Hepatocyte (in vitro differentiated cells): ENCODE results near the gene YTHDC2. TPM values are rescaled to one million over a fixed set of nuclear protein-coding genes. Genes with fewer than 3 reads are reported as not detected.
"Not testable (repeated sequence)": the region's sequence is repeated elsewhere in the genome, so short reads cannot be mapped to it uniquely, and the experiment has no call there.

Experiments used
- DNase-seq: peaks from one replicate; pipeline ENCODE4 v3.0.0-alpha.2; 2016; ENCODE audit warnings: low spot score
- H2AFZ ChIP-seq: fragments of 200-600 bp; sonication (generic); 2 replicates; pipeline ENCODE4 v1.6.0; 2016; ENCODE audit warnings: antibody characterized with exemption, mild to moderate bottlenecking
- H3K27ac ChIP-seq: fragments of 200-600 bp; sonication (generic); 2 replicates; pipeline ENCODE4 v1.5.1; 2016; ENCODE audit warnings: mild to moderate bottlenecking
- H3K27me3 ChIP-seq: fragments of 200-600 bp; sonication (generic); 2 replicates; pipeline ENCODE4 v1.6.1; 2016
- H3K36me3 ChIP-seq: fragments of 200-600 bp; sonication (generic); replicated peaks from 2 replicates; pipeline ENCODE4 v1.5.1; 2016; ENCODE audit warnings: low read depth; ENCODE audit not compliant: insufficient read depth
- H3K4me1 ChIP-seq: fragments of 200-600 bp; sonication (generic); 2 replicates; pipeline ENCODE4 v1.5.1; 2016; ENCODE audit warnings: mild to moderate bottlenecking, moderate library complexity; ENCODE audit not compliant: insufficient read depth
- H3K4me2 ChIP-seq: fragments of 200-600 bp; sonication (generic); 2 replicates; pipeline ENCODE4 v1.6.0; 2016
- H3K4me3 ChIP-seq: fragments of 200-600 bp; sonication (generic); 2 replicates; pipeline ENCODE4 v1.5.1; 2016; ENCODE audit warnings: mild to moderate bottlenecking
- H3K79me2 ChIP-seq: fragments of 200-600 bp; sonication (generic); 2 replicates; pipeline ENCODE4 v1.6.0; 2017; ENCODE audit warnings: mild to moderate bottlenecking
- H3K9me2 ChIP-seq: fragments of 200-600 bp; sonication (generic); replicated peaks from 2 replicates; pipeline ENCODE4 v1.6.0; 2017; ENCODE audit warnings: mild to moderate bottlenecking; ENCODE audit not compliant: insufficient read depth
- H3K9me3 ChIP-seq: fragments of 200-600 bp; sonication (generic); 2 replicates; pipeline ENCODE4 v1.5.1; 2016; ENCODE audit warnings: low read depth, mild to moderate bottlenecking
- H4K20me1 ChIP-seq: fragments of 200-600 bp; sonication (generic); 2 replicates; pipeline ENCODE4 v1.6.0; 2016; ENCODE audit warnings: mild to moderate bottlenecking; ENCODE audit not compliant: insufficient read depth, poor library complexity, severe bottlenecking
- EZH2 ChIP-seq: fragments of 200-600 bp; sonication (generic); IDR thresholded peaks from 2 replicates; pipeline ENCODE4 v1.6.1; 2016; ENCODE audit warnings: antibody characterized with exemption, mild to moderate bottlenecking, borderline replicate concordance
- EZH2phosphoT487 ChIP-seq: fragments of 200-600 bp; sonication (generic); IDR thresholded peaks from one replicate; pipeline ENCODE4 v1.6.1; 2018; ENCODE audit warnings: antibody characterized with exemption, mild to moderate bottlenecking, low read depth, moderate library complexity; ENCODE audit not compliant: unreplicated experiment, severe bottlenecking
- WGBS: methylation state at CpG from one replicate; pipeline ENCODE4 v1.1.6; 2016; ENCODE audit warnings: low lambda C conversion rate; ENCODE audit errors: missing lambda C conversion rate; 5-methylcytosine and 5-hydroxymethylcytosine counted together
- polyA plus RNA-seq: library from polyadenylated mRNA; unstranded; fragments of >200 nt; fragmentation: Nextera tagmentation; extraction: Ambion mirVana; gene quantifications from 2 replicates; pipeline ENCODE4 v1.2.1, GENCODE V29; 2016
- total RNA-seq: library from RNA; depleted of rRNA; stranded (reverse); fragments of >200 nt; gene quantifications from 2 replicates; pipeline ENCODE4 v1.2.3, GENCODE V29; 2014
- TF ChIP-seq, protein P1 (sequence below): fragments of 200-600 bp; sonication (generic); IDR thresholded peaks from 2 replicates; pipeline ENCODE4 v1.5.1; 2016; ENCODE audit warnings: antibody characterized with exemption, mild to moderate bottlenecking; ENCODE audit not compliant: poor library complexity

YTHDC2 gene
- total and polyA plus RNA-seq, 2 experiments from 2014 or later, result 9.1 to 26.3 TPM

DNA sequence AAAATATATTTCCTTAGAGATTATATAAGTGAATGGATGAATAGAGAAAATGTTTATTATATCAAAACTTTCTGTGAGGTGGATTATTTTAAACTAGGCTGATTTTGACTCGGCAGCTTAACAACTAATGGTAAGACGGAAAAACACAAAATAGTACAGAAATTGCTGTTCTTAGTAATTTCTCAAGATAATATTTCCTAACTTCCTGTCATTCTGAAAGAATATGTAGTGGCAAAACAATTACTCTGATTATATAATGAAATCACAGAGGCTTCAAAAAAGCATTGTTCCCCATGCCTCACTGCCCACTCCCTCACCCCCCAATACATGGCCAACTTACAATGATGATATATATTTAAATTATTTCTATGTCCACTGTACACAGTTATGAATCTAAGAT, 85.4 kb downstream of the YTHDC2 start:
- Histone ChIP-seq H3K4me2 (no peak overlapping the region), H2AFZ (no peak overlapping the region), H3K27ac (no peak overlapping the region), H3K79me2 (no peaks in the 10 kb centered on the region), H3K27me3 (no peaks in the 10 kb centered on the region), H3K4me1 (no peaks in the 10 kb centered on the region), H3K9me3 (no peaks in the 10 kb centered on the region), H3K36me3 (no peaks in the 10 kb centered on the region), H4K20me1 (no peaks in the 10 kb centered on the region), H3K9me2 (no peaks in the 10 kb centered on the region), H3K4me3 (no peak overlapping the region)
- DNase-seq, result no peak
- 99% methylated on average over 2 of the region's 2 CpGs for WGBS
- TF ChIP-seq, protein P1, sequence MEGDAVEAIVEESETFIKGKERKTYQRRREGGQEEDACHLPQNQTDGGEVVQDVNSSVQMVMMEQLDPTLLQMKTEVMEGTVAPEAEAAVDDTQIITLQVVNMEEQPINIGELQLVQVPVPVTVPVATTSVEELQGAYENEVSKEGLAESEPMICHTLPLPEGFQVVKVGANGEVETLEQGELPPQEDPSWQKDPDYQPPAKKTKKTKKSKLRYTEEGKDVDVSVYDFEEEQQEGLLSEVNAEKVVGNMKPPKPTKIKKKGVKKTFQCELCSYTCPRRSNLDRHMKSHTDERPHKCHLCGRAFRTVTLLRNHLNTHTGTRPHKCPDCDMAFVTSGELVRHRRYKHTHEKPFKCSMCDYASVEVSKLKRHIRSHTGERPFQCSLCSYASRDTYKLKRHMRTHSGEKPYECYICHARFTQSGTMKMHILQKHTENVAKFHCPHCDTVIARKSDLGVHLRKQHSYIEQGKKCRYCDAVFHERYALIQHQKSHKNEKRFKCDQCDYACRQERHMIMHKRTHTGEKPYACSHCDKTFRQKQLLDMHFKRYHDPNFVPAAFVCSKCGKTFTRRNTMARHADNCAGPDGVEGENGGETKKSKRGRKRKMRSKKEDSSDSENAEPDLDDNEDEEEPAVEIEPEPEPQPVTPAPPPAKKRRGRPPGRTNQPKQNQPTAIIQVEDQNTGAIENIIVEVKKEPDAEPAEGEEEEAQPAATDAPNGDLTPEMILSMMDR, result no peak
- TF ChIP-seq EZH2phosphoT487 (no peak), EZH2 (no peak)

DNA sequence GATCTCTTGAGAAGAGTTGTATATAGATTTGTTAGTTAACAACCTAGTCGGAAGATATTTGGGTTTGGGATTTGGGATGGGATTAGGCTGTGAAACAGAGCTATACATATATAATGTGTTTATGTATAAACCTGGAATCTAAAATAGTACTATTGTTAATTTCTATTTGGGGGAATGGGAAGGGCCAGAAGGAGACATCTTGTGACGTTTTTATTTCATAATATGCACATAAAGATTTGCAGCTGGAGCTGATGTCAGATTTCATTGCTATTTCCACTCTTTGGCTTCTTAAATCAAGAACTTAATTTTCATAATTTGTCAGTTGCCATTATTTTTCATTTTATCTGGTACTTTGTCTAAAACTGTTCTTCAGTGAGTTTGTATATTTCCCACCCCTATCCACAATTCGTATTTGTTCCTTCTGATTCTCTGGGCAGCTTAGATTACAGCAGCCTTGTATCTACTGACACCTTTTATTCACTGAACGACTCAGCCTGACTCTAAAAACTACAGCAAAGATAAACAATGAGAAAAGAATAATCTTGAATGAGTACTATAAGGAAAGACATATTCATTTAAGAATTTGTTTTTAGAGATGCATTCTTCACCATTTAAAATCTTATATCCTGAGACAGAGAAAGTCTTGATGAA, 86.9 kb downstream of the YTHDC2 start:
- no peaks in the 10 kb centered on the region for H3K79me2 ChIP-seq
- no peaks in the 10 kb centered on the region for H3K9me3 ChIP-seq
- H3K4me3 ChIP-seq, result no peak overlapping the region
- WGBS, result 71% methylated on average over 4 of the region's 4 CpGs
- H3K36me3 ChIP-seq, result no peaks in the 10 kb centered on the region
- no peaks in the 10 kb centered on the region for H3K4me1 ChIP-seq
- no peak overlapping the region for H2AFZ ChIP-seq
- TF ChIP-seq EZH2phosphoT487 (no peak), EZH2 (no peak)
- TF ChIP-seq, protein P1, result no peak
- no peaks in the 10 kb centered on the region for H3K9me2 ChIP-seq
- H3K4me2 ChIP-seq, result no peak overlapping the region
- H3K27me3 ChIP-seq, result no peaks in the 10 kb centered on the region
- H3K27ac ChIP-seq, result no peak overlapping the region
- DNase-seq, result no peak
- H4K20me1 ChIP-seq, result no peaks in the 10 kb centered on the region

DNA sequence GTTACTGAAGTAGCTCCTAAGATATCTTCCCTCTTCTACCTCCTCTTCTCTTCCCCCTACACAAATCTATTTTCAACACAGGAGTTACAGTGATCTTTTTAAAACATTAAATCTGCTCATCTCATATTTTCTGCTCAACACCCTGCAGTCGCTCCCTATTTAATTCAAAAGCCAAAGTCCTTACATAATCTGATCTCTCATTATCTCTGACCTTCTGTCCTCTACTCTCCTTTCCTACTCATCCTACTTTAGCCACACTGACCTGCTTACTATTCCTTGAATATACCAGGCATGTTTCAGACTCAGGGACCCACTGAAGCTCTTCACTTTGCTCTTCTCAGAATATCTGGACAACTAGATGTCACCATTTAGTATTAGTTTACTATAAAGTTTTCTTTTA, 87.9 kb downstream of the YTHDC2 start:
- Histone ChIP-seq H3K9me2 (no peaks in the 10 kb centered on the region), H3K27me3 (no peaks in the 10 kb centered on the region), H2AFZ (no peak overlapping the region), H3K27ac (no peak overlapping the region), H3K79me2 (no peaks in the 10 kb centered on the region), H3K4me2 (no peak overlapping the region), H3K36me3 (no peaks in the 10 kb centered on the region), H3K4me1 (no peaks in the 10 kb centered on the region), H3K9me3 (no peaks in the 10 kb centered on the region), H4K20me1 (no peaks in the 10 kb centered on the region), H3K4me3 (no peak overlapping the region)
- no peak for DNase-seq
- WGBS, result 69% methylated on average over 1 of the region's 1 CpG
- TF ChIP-seq EZH2phosphoT487, result no peak
- TF ChIP-seq, protein P1, result no peak
- no peak for TF ChIP-seq EZH2

DNA sequence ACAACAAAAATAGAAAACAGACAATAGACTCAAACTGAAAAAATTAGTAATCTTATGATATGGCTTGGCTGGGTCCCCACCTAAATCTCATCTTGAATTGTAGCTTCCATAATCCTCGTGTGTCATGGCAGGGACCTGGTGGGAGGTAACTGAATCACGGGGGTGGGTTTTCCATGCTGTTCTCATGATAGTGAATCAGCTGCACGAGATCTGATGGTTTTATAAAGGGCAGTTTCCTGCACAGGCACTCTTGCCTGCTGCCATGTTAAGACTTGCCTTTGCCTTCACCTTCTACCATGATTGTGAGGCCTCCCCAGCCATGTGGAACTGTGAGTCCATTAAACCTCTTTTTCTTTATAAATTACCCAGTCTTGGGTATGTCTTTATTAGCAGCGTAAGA, 89.8 kb downstream of the YTHDC2 start:
- H2AFZ ChIP-seq, H3K4me3 ChIP-seq, H3K27ac ChIP-seq, H3K36me3 ChIP-seq, H3K27me3 ChIP-seq, H3K4me2 ChIP-seq, H3K79me2 ChIP-seq, H4K20me1 ChIP-seq, H3K4me1 ChIP-seq, H3K9me2 ChIP-seq, H3K9me3 ChIP-seq, DNase-seq: not testable (repeated sequence)
- WGBS, result 93% methylated on average over 4 of the region's 4 CpGs
